ENCODE results near the gene EIF5B.

GRCh38 chr2:99386011-99386410, 48.8 kb downstream of the EIF5B start:
- TF ChIP-seq CTCF (IDR thresholded peaks at IDR 0.05; ENCODE audit: low read depth, low read length, poor library complexity, severe bottlenecking) (no peak), EZH2phosphoT487 (IDR thresholded peaks at IDR 0.05; ENCODE audit: borderline replicate concordance, low read length) (no peak)
